KMS-11 (cell line): ENCODE results near the gene CX3CL1.

Source experiments
- H2AFZ ChIP-seq: fragments of 200-600 bp; sonication (generic); 2 replicates; pipeline ENCODE4 v1.6.1; 2016; ENCODE audit warnings: antibody characterized with exemption, mixed run types, low read depth
- H3K27ac ChIP-seq: fragments of 200-600 bp; sonication (generic); 2 replicates; pipeline ENCODE4 v1.6.1; 2016; ENCODE audit warnings: mild to moderate bottlenecking, mixed run types
- H3K27me3 ChIP-seq: fragments of 200-600 bp; sonication (generic); 2 replicates; pipeline ENCODE4 v1.6.1; 2017; ENCODE audit warnings: mild to moderate bottlenecking, low read depth, mixed run types, moderate library complexity; ENCODE audit not compliant: insufficient read depth
- H3K36me3 ChIP-seq: fragments of 200-600 bp; sonication (generic); 2 replicates; pipeline ENCODE4 v1.6.1; 2017; ENCODE audit warnings: mild to moderate bottlenecking, mixed run types; ENCODE audit not compliant: insufficient read depth
- H3K4me1 ChIP-seq: fragments of 200-600 bp; sonication (generic); 2 replicates; pipeline ENCODE4 v1.6.1; 2016; ENCODE audit warnings: mild to moderate bottlenecking, low read depth, mixed run types; ENCODE audit not compliant: poor library complexity, severe bottlenecking
- H3K4me2 ChIP-seq: fragments of 200-600 bp; sonication (generic); 2 replicates; pipeline ENCODE4 v1.7.0; 2016; ENCODE audit warnings: mild to moderate bottlenecking, mixed run types
- H3K4me3 ChIP-seq: fragments of 200-600 bp; sonication (generic); IDR thresholded peaks from 2 replicates; pipeline ENCODE4 v1.6.1; 2017; ENCODE audit warnings: low read depth, low read length, mixed read lengths; ENCODE audit not compliant: insufficient read depth
- H3K79me2 ChIP-seq: fragments of 200-600 bp; sonication (generic); 2 replicates; pipeline ENCODE4 v1.6.1; 2016; ENCODE audit warnings: low read depth, mixed run types; ENCODE audit not compliant: insufficient read depth
- H3K9ac ChIP-seq: fragments of 200-600 bp; sonication (generic); 2 replicates; pipeline ENCODE4 v1.6.1; 2016; ENCODE audit warnings: mild to moderate bottlenecking, mixed run types
- H4K20me1 ChIP-seq: fragments of 200-600 bp; sonication (generic); 2 replicates; pipeline ENCODE4 v1.6.1; 2016; ENCODE audit warnings: mild to moderate bottlenecking, mixed run types; ENCODE audit not compliant: insufficient read depth
- TF ChIP-seq, protein P1 (sequence below): fragments of 200-600 bp; sonication (generic); conservative IDR thresholded peaks from 2 replicates; pipeline ENCODE4 v1.6.1; 2017; ENCODE audit warnings: low read depth, mild to moderate bottlenecking, antibody characterized with exemption, low read length, moderate library complexity, mixed read lengths

The CX3CL1 gene

DNA sequence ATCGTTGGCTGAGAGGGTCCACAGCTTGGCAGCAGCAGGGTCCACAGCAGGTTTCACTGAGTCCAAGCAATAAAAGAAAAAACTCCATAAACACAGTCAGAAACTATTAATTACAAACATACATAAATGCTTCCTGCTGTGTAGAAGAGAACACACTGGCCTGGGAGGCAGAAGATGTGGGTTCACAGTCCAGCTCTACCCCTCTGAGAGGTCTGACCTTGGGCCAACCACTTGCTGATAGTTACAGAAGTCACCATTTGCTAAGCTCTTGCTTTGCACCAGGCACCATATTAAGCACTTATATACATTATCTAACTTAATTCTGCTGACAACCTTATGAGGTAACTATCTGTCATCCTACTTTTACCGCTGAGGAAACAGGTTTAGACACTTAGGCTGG, 60.2 kb downstream of the CX3CL1 start:
- Histone ChIP-seq H3K36me3 (0 out of 2 replicates have a peak, but pooled peaks cover 9% of the 10 kb centered on the region), H3K27me3 (no peaks in the 10 kb centered on the region), H3K27ac (no peak overlapping the region), H3K4me1 (no peaks in the 10 kb centered on the region), H2AFZ (no peak overlapping the region), H3K9ac (no peak overlapping the region), H3K4me3 (no peak overlapping the region), H3K79me2 (no peaks in the 10 kb centered on the region), H4K20me1 (no peaks in the 10 kb centered on the region), H3K4me2 (no peak overlapping the region)
- TF ChIP-seq, protein P1, sequence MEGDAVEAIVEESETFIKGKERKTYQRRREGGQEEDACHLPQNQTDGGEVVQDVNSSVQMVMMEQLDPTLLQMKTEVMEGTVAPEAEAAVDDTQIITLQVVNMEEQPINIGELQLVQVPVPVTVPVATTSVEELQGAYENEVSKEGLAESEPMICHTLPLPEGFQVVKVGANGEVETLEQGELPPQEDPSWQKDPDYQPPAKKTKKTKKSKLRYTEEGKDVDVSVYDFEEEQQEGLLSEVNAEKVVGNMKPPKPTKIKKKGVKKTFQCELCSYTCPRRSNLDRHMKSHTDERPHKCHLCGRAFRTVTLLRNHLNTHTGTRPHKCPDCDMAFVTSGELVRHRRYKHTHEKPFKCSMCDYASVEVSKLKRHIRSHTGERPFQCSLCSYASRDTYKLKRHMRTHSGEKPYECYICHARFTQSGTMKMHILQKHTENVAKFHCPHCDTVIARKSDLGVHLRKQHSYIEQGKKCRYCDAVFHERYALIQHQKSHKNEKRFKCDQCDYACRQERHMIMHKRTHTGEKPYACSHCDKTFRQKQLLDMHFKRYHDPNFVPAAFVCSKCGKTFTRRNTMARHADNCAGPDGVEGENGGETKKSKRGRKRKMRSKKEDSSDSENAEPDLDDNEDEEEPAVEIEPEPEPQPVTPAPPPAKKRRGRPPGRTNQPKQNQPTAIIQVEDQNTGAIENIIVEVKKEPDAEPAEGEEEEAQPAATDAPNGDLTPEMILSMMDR = no peak

DNA sequence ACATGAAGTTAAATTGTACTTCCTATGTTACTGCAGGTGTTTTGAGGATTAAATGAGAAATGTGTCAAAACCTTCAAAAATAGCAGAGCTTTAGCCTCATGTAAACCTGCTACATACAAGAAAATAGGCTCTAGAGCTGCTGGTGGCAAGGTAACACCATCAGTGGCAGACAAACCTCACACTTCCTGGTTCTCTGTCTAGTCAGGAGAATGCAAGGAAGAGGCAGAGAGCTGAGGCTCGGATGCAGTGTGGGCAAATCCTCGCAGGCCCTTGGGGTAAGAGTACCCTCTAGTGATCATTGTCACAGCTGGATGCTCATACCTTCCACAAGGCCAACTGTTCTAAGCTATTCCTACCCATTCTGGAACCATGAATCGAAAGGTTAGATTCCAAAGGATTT, 60.7 kb downstream of the CX3CL1 start:
- Histone ChIP-seq H3K4me3 (no peak overlapping the region), H4K20me1 (no peaks in the 10 kb centered on the region), H3K27me3 (no peaks in the 10 kb centered on the region), H3K9ac (no peak overlapping the region), H3K4me2 (no peak overlapping the region), H3K36me3 (0 out of 2 replicates have a peak, but pooled peaks cover 9% of the 10 kb centered on the region), H2AFZ (no peak overlapping the region), H3K4me1 (no peaks in the 10 kb centered on the region), H3K27ac (no peak overlapping the region), H3K79me2 (no peaks in the 10 kb centered on the region)
- TF ChIP-seq, protein P1 = no peak

DNA sequence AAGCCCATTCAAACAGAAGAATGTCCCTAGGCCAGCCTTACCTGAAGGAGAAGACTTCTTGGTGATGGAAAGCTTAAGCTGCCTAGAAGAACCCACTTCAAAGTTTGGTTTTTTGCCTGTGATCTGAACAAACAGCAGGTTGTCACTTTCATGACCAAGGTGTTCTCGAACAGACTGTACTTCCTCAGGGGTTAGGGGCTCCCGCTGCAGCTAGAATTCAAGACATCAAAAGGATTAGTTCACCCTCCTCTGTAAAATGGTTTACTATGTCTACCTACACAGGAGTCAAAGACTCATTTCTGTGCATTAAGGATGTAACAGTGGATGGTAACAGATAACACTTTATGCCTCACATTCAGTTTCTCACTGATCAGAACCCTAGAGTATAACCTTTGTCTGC, 61.7 kb downstream of the CX3CL1 start:
- Histone ChIP-seq H3K4me2 (no peak overlapping the region), H3K79me2 (no peaks in the 10 kb centered on the region), H3K27me3 (no peaks in the 10 kb centered on the region), H3K36me3 (peaks cover 12% of the 10 kb centered on the region; the same call in 1 of the 2 replicates), H2AFZ (no peak overlapping the region), H3K9ac (no peak overlapping the region), H4K20me1 (no peaks in the 10 kb centered on the region), H3K4me1 (no peaks in the 10 kb centered on the region), H3K27ac (no peak overlapping the region), H3K4me3 (no peak overlapping the region)
- TF ChIP-seq, protein P1 = no peak
